ENCODE measurements around the gene NR2C1.
"Not testable (repeated sequence)": the region's sequence is repeated elsewhere in the genome, so short reads cannot be mapped to it uniquely, and the experiment has no call there.

NR2C1 gene

GRCh38 chr12:94998326-94998725, 75.1 kb downstream of the NR2C1 start:
- DNase-seq: no peak

GRCh38 chr12:94997726-94998125, 75.7 kb downstream of the NR2C1 start:
- DNase-seq: no peak

GRCh38 chr12:94997061-94997460, 76.4 kb downstream of the NR2C1 start:
- DNase-seq: no peak

GRCh38 chr12:94994312-94994711, 79.1 kb downstream of the NR2C1 start:
- DNase-seq: no peak

- DNase-seq: not testable (repeated sequence)
These were observed 79.6 kb downstream of the NR2C1 start for GRCh38 chr12:94993855-94994254.

GRCh38 chr12:94990222-94990621, 83.2 kb downstream of the NR2C1 start:
- DNase-seq: no peak

GRCh38 chr12:94988471-94988870, 84.9 kb downstream of the NR2C1 start:
- no peak for DNase-seq

- no peak for DNase-seq
These were observed 85.6 kb downstream of the NR2C1 start for GRCh38 chr12:94987801-94988200.

GRCh38 chr12:94987076-94987669, 86.2 kb downstream of the NR2C1 start:
- DNase-seq: no peak

GRCh38 chr12:94985099-94985498, 88.3 kb downstream of the NR2C1 start:
- DNase-seq: not testable (repeated sequence)

- no peak for DNase-seq
These were observed 90.1 kb downstream of the NR2C1 start for GRCh38 chr12:94983321-94983720.

GRCh38 chr12:94982456-94982855, 91.0 kb downstream of the NR2C1 start:
- no peak for DNase-seq

GRCh38 chr12:94980577-94980976, 92.8 kb downstream of the NR2C1 start:
- peak; percentile 39 for DNase-seq

GRCh38 chr12:94979941-94980340, 93.5 kb downstream of the NR2C1 start:
- DNase-seq: no peak

- no peak for DNase-seq
These were observed 95.5 kb downstream of the NR2C1 start for GRCh38 chr12:94977766-94978468.

- peak; percentile 32 for DNase-seq
These were observed 100.2 kb downstream of the NR2C1 start for GRCh38 chr12:94973221-94973620.

GRCh38 chr12:94972795-94973194, 100.6 kb downstream of the NR2C1 start:
- no peak for DNase-seq

GRCh38 chr12:94971923-94972322, 101.5 kb downstream of the NR2C1 start:
- DNase-seq: no peak

GRCh38 chr12:94970560-94970959, 102.9 kb downstream of the NR2C1 start:
- no peak for DNase-seq

Measured in DMS53 (cell line).